UCSD-AML1 (cell line): ENCODE results near the gene QRFP.
A peak's percentile ranks its signal among the peaks of the same experiment; 100 is the strongest.

Experiments
- DNase-seq: peaks from one replicate; lab custom pipeline; 2025; ENCODE audit not compliant: unreplicated experiment; lab: John Stamatoyannopoulos, UW

QRFP gene

GRCh38 chr9:130872912-130873503 is 23.6 kb downstream of the QRFP start:
- DNase-seq = no peak

GRCh38 chr9:130872508-130872907 is 24.1 kb downstream of the QRFP start:
- no peak for DNase-seq

DNA sequence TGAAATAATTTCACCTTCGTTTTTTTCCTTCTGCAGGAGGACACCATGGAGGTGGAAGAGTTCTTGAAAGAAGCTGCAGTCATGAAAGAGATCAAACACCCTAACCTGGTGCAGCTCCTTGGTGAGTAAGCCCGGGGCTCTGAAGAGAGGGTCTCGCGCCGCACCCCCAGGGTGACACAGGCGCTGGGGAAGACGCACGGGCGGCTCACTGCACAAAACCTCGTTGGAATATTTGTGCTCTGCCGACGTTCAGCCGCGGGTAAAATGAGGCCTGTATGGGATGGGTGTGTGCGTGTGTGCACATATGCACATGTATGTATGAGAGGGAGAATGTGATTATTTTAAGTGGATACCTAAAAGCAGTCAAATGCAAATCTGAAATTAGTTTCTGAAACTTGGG is 24.5 kb downstream of the QRFP start:
- no peak for DNase-seq

GRCh38 chr9:130871395-130872062 is 25.1 kb downstream of the QRFP start:
- no peak for DNase-seq

DNA sequence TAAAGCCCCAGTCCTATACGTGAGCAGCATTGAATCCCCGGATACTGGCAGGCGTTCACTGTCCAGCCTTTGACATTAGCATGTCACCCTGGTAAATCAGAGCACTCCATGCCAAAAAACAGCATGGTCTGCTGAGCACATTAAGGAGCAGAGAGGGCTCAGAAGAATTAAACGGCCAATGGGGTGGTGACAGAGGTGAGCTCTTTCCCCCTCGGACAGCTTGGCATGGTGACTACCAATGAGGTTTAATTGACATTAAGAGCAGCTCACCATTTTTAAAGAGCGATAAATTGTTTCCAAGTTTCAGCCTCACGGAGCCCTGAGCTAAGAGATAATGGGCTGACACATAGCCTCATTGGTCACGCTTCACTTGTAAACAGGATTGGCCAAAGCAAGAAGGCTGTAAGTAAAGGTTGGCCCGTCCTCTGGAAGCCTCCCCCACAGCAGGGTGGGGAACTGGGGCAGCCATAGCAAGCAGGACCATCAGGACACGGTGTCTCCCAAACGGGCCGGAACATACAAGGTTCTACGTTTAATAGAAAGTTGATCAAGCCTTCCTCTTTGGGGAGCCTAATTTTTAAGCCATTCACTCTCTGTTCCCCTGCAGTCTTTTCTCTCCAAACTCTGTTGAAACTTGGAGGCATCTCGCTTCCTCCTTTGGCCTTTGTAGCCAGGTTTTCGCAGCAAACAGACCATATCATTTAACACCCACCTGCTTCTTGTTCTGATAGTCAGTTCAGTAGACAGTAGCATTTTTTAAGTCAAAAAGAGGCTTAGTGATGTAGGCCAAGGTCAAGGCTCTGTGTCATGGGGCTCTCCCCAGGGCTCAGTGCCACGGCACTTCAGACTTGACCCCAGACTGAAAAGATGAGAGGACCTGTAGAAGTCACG is 25.9 kb downstream of the QRFP start:
- DNase-seq = no peak

DNA sequence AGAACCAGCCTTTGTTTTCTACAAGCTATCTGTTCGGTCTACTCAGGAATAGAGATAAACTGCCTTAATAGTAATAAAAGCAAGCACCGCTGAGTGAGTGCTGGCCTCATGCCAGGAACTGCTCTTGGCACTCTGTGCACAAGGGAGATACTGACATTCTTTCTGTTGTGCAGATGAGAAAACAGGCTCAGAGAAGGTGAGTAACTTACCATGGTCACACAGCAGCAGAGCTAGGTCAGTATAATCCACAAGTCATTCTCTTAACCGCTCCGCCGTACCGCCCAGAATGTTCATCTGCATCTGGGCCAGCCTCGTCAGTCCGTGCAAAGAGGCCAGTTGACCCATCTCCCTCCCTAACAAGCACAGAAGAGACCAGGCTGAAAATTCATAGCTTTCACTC is 27.4 kb downstream of the QRFP start:
- no peak for DNase-seq

DNA sequence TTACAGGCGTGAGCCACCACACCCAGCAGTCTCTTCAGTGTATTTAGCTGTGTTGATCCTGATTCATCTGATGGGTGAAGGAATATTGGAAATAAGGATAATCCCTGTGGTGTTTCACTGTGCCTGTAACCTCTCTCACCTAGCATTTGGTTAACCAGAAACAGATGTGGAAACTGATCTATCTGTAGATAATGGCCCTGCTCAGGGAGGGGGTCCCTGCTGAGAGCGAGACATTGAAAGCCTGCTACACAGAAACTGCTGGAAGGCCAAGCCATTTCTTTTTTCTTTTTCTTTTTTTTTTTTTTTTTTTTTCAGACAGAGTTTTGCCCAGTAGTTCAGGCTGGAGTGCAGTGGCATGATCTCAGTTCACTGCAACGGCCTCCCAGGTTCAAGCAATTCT is 28.4 kb downstream of the QRFP start:
- no peak for DNase-seq

DNA sequence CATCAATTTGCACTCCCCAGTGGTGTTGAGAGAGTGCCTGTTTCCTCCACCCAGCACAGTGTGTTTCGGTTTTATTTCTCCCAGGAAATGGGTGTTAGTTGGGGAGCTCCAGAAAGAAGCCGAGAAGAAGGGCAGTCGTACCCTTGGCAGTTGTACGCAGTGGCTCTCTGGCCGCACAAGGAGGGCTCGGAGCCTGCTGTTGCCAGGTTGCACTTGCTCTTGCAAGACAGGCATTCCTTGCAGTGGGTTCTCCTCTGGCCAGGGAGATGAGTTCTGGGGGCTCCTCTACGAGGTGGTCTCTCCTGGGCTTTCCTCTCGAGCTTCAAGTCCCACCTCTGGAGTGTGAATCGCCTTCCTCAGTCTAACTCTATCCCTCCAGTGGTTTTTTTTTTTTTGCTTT is 29.1 kb downstream of the QRFP start:
- no peak for DNase-seq

DNA sequence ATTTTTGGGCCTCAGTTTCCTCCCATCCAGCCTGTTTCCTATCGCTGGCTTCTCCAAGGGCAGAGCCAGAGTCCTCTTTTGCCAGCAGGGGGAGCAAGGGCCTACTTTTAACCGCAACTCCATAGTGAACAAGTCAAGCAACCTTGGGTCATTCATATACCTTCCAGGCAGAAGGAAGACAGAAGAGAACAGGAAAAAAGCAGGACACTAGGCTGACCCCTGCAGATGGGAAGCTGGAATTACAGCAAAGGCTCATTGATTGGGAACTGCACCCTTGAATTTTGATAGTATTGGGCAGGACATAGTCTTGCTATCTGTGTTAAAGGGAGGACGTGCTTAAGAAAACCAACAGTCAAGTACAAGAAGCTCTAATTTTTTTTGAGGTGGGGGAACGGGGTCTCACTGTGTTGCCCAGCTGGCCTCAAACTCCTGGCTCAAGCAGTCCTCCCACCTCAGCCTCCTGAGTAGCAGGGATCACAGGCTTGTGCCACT is 30.1 kb downstream of the QRFP start:
- DNase-seq = peak; percentile 76

DNA sequence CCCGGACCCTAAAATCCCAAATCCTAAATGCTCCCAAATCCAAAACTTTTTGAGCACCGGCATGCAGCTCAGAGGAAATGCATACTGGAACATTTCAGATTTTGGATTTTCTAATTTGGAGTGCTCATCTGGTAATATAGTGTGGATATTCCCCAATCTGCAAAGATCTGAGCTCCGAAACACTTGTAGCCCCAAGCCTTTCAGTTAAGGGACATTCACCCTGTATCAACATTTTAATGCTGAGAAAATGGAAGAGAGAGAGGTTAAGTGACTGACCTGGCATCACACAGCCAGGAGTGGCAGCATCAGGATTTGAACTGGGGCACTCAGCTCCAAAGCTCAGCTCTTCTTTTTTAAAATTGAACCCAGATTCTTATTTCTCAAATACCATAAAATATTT is 30.7 kb downstream of the QRFP start:
- DNase-seq = no peak

- no peak for DNase-seq
Measured at GRCh38 chr9:130864541-130864940, 32.1 kb downstream of the QRFP start.

- no peak for DNase-seq
Measured at GRCh38 chr9:130862747-130863146, 33.9 kb downstream of the QRFP start.

GRCh38 chr9:130862217-130862616 is 34.4 kb downstream of the QRFP start:
- DNase-seq = no peak

GRCh38 chr9:130861372-130862180 is 35.0 kb downstream of the QRFP start:
- no peak for DNase-seq

DNA sequence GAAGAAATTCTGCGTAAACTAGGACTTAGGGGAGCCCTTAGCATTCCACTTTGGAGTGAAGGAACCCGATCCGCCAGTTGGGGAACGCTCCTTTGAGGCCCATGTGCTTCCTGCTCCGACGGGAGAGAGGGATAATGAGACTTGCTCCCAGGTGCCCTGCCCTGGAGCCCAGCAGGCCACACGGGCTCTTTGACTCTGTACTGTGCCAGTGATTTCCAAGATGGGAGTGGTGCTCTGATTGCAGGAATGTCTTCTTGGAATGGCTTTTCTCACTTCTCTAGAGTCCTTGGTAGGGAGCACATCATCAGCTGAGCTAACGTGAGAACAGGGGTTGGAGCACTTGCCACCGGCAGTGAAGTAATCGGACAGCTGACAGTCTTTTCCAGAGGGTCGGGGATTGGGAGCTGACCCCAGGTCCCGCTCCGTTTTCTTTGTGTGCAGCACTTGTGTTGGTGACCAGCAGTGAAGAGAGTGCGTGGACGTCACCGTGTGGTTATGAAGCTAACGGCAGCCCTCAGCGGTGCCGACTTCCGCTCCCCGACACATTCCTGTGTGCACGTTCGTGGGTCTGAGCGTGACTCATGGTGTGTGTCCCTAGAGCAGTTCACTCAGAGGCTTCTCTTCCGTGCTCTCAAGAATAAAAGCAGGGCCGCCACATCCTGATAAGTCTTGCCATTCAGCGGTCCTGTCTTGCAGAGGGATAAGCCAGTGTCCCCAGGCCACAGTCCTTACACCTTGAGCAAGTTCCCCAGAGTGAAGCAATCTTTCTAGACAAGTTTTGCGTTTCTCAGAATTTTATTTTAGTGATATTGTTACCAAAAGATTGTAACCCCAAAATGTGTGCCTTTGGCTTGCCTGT is 35.9 kb downstream of the QRFP start:
- no peak for DNase-seq

DNA sequence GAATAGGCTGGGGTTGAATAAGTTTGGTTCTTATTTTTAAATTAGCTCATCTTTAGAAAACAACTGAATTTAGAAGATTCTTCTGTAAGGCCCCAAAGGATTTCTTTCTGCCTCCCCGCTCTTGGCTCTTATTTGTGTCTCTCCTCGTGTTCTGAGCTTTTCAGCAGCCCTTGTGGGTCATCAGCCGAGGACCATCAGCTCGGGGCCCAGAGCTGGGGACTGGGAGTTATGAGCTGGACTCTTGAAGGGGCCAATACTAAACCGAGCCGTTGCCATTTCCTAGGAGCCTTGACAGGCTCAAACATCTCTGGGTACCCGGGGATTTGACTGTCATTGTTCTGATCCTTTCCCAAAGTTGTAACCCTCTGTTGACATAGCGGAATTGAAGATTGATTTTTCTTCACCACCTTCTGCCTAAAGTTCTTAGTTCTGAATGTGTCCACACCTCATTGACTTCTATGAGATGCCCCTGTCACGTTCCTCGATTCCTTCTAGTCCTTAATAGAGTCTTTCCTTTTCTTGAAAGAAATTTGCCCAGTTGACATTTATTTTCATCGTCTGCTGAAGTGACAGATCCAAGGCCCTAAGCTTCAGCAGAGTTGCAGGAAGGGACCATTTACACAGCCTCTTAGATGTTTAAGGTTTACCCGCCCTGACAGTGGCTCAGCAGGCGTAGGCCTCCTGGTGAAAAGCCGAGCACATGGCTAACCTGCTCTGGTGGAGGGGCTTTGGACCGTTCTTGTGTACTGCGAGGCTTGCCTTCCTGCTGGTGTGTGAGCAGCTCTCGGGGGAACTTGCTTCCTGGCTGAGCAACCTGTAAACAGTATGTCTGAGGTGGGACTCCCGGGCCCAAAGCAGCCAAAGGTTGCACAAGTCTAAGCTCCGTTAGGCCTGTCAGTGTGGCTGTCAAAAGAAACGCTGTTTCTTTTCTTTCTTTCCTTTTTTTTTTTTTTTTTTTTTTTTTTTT is 37.6 kb downstream of the QRFP start:
- DNase-seq = no peak

DNA sequence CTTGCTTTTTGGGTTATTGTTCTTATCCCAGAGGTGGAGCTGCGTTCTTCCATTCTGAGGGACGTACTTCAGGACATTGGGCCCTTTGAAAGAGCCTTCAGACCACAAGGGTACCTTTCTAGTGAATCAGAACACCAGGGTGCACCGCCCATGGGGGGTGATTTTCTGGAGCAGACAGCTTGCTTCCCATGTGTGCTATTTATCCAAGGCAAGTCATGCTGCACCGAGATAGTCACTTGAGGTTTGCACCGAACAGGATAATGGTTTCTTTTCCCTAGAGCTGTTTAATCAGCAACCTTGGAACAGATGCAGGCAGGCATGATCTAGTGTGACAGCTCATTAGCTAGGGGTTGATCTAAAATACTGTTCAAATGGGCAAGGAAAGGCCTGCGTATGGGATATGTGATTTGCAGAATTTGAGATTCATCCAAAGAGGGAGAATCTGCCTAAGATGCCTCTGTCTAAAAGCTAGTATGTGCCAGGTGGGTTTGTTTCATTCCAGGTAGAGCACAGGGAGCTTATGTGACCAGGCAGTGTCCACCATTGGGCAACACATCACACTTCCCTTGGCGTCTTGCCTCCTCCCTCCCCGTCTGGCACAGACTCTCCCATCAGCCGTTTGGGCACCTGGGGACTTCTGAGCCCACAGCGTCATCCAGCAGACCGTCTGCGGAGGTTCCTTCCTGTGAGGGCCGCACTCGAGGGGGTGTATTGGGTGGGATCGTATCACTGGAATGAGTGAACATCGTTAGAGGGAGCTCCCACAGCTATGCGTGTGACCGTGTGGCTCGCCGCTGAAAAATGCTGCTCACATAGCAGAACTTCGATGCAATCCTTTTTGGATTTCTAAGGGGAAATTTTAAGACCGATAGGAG is 38.5 kb downstream of the QRFP start:
- DNase-seq = no peak

DNA sequence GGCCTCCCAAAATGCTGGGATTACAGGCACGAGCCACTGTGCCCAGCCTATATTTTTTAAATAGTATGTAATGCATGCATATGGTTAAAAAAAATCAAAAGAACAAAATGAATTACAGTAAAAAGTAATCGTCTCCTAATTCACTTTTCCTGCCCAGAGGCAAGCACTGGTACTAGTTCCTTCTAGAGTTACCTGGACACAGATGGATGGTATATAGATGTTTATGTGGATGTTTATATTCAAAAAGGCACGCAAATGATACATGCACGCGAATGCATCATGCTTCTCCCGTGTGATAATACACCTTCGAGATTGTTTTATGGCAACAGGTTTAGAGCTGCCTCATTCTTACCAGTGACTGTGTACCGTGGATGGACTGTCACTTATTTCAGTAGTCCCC is 40.1 kb downstream of the QRFP start:
- DNase-seq = no peak
